GM10266 (cell line): ENCODE measurements around the gene CACNA1I.

Experiments used
- DNase-seq: peaks from one replicate; pipeline ENCODE4 v3.0.0; 2012; ENCODE audit errors: extremely low spot score
- CTCF ChIP-seq: IDR thresholded peaks from 2 replicates; pipeline ENCODE4 v1.5.1; 2012; ENCODE audit warnings: mild to moderate bottlenecking, low read depth; ENCODE audit not compliant: control insufficient read depth, insufficient read depth; ENCODE audit errors: missing control alignments

CACNA1I gene

GRCh38 chr22:39562839-39563489 lies 7.6 kb upstream of the CACNA1I start:
- TF ChIP-seq CTCF, result no peak
- DNase-seq, result no peak

GRCh38 chr22:39563571-39564428 lies 6.8 kb upstream of the CACNA1I start:
- TF ChIP-seq CTCF, result no peak
- DNase-seq, result no peak

- DNase-seq, result no peak
- no peak for TF ChIP-seq CTCF
Observed at GRCh38 chr22:39565414-39565944, 5.1 kb upstream of the CACNA1I start.

- DNase-seq, result no peak
- no peak for TF ChIP-seq CTCF
Observed at GRCh38 chr22:39567135-39567946, 3.2 kb upstream of the CACNA1I start.

GRCh38 chr22:39568278-39568981 lies 2.1 kb upstream of the CACNA1I start:
- TF ChIP-seq CTCF, result no peak
- no peak for DNase-seq

GRCh38 chr22:39569066-39569465 lies 1.5 kb upstream of the CACNA1I start:
- no peak for TF ChIP-seq CTCF
- no peak for DNase-seq
